ENCODE measurements around the gene YPEL4.

Gene YPEL4

DNA sequence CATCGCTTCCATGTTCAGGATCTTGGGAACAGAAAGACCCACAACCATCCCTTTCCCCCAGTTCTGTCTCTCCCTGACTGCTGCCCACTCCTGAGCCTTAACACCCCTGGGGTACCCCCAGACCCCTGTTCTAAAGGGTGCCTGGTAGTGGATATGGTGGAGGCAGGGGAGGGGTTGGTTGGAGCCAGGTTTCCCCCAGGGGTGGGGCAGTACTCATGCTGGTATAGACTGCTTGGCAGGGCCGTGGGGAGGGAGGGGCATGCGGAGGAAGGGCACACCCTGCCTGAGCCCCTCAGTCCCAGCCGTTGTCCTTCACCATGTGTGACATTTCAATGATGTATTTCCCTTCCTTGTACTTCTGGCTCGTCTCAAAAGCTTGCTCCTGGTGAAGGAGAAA is 4.0 kb downstream of the YPEL4 start:
- TF ChIP-seq, protein P1, sequence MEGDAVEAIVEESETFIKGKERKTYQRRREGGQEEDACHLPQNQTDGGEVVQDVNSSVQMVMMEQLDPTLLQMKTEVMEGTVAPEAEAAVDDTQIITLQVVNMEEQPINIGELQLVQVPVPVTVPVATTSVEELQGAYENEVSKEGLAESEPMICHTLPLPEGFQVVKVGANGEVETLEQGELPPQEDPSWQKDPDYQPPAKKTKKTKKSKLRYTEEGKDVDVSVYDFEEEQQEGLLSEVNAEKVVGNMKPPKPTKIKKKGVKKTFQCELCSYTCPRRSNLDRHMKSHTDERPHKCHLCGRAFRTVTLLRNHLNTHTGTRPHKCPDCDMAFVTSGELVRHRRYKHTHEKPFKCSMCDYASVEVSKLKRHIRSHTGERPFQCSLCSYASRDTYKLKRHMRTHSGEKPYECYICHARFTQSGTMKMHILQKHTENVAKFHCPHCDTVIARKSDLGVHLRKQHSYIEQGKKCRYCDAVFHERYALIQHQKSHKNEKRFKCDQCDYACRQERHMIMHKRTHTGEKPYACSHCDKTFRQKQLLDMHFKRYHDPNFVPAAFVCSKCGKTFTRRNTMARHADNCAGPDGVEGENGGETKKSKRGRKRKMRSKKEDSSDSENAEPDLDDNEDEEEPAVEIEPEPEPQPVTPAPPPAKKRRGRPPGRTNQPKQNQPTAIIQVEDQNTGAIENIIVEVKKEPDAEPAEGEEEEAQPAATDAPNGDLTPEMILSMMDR (IDR thresholded peaks at IDR 0.05) = no peak
- no peak for DNase-seq (ENCODE audit: low spot score)
- H3K4me3 ChIP-seq = no peak overlapping the region
- H3K27ac ChIP-seq = peak overlapping the region in 1 of 2 donors; percentile 44

DNA sequence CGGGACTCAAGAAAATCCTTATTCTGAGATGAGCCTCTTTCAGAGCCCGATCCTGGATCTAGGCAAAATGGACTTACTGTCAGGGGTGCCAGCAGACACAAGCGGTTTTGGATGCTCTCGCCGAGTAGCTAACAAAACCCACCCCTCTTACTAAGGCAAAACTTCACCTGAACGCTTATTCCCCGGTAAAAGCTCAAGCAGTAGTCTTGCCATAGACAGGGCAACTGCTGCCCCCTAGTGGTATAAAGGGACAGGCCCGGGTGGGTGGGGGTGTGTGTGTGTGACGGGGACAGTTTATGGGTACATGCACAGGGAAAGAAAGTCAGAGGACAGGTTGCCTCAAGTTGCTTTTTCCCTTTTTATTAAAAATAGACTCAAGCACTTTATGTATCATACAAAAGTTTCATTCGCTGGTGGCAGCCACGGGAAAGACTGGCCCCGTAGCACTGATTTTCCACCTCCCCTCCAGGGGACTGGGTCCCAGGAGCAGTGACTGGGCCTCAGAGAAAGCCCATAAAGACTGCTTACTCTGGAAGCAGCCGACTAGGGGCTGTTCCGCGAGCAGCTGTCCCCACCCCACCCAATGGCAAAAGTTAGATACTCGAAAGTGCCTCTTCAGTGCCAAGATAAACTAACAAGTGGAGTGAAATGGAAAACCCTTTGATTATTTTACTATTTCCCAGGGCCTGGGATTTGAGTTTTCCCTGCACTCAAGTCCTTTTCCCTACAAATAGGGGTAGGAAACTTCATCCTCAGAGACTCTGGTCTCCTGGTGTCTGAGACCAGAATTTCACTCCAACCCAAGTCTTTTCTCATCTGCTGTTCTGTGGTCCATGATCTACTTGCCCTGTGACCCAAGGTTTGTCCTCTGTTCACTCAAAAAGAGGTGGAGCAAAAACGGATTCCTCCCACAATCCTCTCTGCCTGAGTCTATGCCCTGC is 4.7 kb downstream of the YPEL4 start:
- Histone ChIP-seq H3K27ac (peak overlapping the region in 1 of 2 donors; percentile 44), H3K4me3 (peak overlapping the region; percentile 19)
- TF ChIP-seq, protein P1 (IDR thresholded peaks at IDR 0.05) = peak; percentile 97
- DNase-seq (ENCODE audit: low spot score) = peak; percentile 89

DNA sequence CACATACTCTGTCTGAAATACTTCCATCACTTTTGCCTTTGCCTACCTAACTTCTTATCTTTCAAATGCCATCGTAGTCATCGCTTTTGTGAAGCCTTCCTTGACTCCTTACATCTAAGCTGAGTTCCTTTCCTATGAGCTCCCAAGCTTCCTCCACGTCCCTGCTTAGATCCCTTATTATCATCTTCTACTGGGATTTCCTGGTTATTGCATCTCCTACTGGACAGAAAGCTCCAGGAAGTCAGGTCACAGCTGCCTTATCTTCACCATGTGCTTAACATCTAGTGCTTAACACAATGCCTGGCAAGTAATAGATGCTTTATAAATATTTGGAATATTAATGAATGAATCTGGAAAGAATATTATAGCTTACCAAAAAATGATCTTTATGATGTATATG is 5.9 kb downstream of the YPEL4 start:
- H3K27ac ChIP-seq = no peak overlapping the region
- no peak for DNase-seq (ENCODE audit: low spot score)

DNA sequence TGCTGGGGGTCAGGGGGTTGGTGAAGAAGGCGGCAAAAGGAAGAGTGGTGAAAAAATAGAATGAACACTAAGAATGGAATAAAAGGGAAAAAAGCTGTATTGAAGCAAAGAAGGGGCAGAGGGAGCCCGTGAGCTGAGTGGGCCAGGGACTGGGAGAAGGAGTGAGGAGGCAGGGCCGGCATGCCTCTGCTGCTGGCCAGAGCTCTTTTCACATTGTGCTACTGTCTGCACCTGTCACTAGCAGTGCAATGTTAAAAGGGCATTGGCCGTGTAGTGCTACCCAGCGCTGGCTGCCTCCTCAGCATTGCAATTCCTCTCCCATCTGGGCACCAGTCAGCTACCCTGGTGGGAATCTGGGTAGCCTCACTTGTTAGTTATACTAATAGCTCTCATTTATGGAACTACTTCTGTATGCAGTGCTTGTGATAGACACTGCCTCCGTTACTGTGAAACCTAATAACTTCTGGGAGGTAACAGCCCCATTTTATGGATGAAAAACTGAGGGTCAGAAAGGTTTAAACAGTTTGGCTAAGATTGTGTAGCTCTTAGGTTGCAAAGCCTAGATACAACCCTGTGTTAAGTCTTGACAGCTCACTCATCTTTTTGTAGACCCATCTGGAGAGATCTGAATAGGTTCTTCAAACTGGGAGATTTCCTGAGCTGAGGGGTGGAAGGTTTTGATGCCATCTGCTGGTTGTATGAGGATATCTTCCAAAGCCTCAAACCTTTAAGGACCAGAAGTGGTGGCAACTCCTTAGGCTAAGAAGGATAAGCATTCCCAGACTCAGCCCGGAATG is 8.5 kb downstream of the YPEL4 start:
- no peak overlapping the region for H3K27ac ChIP-seq
- DNase-seq (ENCODE audit: low spot score) = no peak
- TF ChIP-seq, protein P1 (IDR thresholded peaks at IDR 0.05) = peak; percentile 17
- no peak overlapping the region for H3K4me3 ChIP-seq

More for the DNA sequence above, 5.9 kb downstream of the YPEL4 start:
- no peak overlapping the region for H3K4me3 ChIP-seq
- TF ChIP-seq, protein P1 (IDR thresholded peaks at IDR 0.05) = no peak

DNA sequence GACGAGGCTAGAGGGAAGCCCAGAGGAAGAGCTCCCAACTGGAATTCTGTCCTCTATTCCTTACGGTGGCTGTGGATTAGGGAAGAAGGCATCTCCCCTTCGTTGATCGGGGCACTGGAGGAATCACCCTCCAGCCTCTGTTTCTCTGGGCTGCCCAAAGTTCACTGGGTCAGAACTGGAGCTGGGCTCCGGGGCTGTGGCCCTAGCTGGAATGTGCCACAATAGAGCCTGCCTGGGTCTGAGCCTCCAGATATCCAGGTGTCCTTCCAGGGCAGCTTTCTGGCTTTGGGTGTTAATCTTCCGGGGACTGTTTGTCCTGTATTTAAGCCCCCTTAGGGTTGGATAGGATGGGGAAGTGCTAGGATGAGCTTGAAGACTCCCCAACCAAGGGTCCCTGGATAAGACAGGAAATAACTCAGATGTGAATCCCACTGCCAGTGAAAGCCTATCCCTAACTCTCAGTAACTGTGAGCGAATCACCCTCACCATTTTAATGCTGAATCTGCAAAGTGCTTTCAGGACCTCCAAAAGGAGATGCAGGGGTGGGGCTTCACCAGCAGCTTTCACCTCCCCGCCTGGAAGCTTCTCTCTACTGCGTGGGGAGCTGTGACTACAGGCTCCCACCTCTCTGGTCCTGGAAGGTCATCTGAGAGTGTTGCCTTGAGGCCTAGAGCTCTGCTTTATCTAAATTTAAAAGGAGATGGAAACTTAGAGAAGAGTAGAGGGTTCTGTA is 9.5 kb downstream of the YPEL4 start:
- TF ChIP-seq, protein P1 (IDR thresholded peaks at IDR 0.05) = no peak
- peak overlapping the region; percentile 97 for H3K4me3 ChIP-seq
- no peak for DNase-seq (ENCODE audit: low spot score)
- H3K27ac ChIP-seq = peak overlapping the region in 1 of 2 donors; percentile 94

DNA sequence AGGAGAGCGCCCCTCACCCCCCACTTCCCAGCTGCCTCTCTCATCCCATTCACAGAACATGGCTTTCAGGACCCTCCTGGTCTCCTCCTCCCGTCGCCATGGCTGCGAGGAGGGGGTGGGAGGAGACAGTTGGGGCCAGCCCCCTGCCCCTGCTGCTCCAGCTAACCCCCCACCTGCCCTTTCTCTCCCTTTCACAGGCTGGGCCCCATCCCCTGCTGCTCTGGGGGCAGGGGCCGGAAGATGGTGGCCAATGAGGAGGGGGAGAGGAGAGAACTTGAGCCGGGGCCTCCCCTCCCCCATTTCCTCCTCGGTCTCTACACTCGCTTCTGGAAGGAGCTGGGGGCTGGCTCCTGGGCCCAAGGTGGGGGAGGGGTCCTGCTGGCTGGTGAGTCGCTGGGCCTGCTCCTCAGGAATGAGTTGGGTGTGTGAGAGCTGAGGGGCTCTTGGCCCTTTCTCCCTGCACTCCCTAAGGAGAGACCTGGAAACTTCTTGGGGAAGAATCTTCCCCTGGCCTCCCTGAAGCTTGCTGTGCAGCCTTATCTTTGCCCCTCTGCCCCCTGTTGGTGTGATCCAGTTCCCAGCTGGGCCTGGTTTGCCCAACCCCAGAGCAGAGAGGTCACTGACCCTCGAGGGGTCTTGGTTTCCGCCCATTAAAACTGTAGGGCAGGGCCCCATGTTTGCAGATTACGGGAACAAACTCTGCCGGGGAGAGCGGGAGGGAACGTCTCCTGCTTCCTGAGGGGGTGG is 10.2 kb downstream of the YPEL4 start:
- Histone ChIP-seq H3K4me3 (peak overlapping the region; percentile 97), H3K27ac (peak overlapping the region in 1 of 2 donors; percentile 94)
- TF ChIP-seq, protein P1 (IDR thresholded peaks at IDR 0.05) = no peak
- DNase-seq (ENCODE audit: low spot score) = no peak
